GM19452 (cell line): Measurements from ENCODE around the gene GSG1L.

Experiments used
- ATAC-seq: cut with Tn5 transposase; IDR thresholded peaks from one replicate; pipeline ENCODE4 v1.9.1; 2021; ENCODE audit not compliant: unreplicated experiment

The GSG1L gene

DNA sequence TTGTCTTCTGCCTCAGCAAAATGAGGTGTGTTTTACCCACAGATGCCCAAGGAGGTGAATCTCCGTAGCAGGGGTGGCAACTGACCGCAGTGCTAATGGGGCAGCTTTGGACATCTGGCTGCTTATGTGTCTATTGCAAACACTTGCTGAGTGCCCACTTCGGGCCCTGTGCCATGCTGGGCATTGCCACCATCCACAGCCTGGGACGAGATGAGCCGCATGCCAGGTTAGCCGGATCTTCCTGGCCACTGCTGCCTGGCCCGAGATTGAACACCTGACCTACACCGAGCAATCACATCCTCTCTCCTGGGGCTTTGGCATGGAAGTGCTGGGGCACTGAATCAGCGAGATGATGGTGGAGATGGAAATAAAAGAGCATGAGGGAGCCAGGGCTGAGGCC is 238.7 kb downstream of the GSG1L start:
- ATAC-seq, result no peak

GRCh38 chr16:27824006-27824405 is 239.5 kb downstream of the GSG1L start:
- ATAC-seq, result no peak

GRCh38 chr16:27823421-27823820 is 240.1 kb downstream of the GSG1L start:
- ATAC-seq, result no peak

DNA sequence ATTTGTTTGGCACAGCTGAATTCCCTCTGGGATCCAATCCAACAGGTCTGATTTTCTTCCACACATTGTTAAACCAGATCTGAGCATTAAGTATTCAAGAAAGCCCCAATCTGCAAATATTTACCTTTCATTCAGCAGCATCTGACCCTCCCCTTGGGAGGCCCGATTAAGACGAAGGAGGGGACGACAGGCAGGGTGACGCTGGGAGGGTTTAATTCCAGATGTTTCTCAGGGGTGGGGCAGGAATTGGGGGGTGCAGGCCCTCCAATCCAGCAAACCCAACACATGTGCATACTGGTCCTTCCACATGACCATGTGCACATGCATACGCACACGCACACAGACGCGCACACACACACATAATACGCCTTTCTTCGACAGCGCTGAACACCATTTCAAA is 240.5 kb downstream of the GSG1L start:
- ATAC-seq, result no peak

GRCh38 chr16:27822529-27822928 is 241.0 kb downstream of the GSG1L start:
- no peak for ATAC-seq

DNA sequence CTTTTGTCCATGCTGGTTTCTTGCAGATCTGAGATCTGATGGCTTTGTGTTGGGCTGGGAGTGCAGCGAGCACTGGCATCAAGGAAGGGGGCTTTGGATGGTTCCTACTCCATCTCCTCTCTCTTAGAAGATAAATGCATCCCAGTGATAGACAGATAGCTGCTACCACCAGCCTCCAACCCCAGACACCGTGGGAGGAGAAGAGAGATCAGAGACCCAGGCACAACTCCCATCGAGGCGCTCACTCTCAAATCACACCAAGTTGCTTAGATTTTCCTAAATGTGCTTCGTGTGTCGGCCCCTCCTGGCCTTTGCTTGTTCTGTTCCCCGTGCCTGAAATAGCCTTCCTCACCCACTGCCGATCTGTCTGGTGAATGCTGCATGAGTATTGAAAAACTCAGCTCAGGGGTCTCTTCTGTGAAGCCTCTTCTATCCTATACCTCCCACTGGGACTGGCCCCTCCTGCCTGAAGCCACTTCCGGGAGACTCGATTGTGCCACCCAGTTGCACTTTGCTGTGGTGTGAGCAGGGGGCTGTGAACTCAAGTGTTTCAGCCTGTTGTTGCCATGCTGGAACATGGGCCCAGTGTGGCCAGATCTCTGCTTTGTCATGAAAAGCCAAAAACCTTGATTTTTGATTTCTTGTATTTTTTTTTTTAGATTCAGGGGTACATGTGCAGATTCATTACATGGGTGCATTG is 242.7 kb downstream of the GSG1L start:
- ATAC-seq, result no peak

DNA sequence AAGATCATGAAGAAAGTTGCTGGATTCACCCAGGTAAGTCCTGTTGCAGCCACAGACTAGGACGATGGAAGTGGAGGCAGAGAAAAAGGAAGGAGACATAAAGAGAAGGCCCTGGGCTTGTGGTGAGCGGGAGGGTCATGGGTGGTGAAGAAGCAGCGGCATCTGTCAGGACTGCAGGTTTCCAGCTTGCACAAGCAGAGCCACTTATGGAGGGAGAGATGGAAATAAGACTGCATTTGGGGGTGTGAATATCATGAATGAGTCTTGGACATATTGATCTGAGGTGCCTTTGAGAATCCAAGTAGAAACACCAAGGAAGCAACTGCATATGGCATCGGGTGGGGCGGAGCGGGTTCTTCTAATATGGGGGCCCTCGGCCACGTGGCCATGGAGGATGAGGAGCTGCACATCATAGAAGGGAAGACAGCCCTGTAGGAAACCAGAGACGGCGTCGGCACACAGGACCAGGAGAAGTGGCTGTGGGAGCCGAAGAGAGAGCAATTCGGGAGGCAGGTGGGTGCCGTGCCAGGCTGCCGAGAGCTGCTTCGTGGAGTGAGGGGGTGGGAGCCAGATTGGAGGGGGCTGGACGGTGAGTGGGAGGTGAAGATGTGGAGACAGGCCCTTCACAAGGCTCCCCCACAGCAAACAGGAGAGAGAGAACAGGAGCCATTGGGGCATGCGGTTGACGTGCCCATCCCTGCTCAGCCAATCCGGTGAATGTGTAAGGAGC is 243.5 kb downstream of the GSG1L start:
- no peak for ATAC-seq

DNA sequence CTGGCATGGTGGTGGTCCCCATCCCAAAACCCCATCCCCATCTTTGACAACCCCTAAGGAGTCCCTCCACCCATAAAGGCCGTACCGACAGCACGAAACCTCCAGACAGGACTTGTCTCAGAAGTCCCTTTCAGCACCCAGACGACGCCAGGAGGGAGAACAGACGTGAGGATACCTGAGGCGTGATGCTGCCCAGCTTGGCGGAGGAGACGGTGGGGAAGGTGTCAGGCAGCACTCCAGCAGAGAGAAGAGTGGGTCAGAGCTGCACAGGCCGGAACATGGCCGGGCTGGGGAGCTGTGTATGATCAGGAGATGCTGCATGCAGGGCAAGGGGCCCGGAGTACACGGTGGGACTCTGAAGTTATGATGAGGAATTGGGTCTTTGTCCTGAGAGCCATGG is 244.2 kb downstream of the GSG1L start:
- ATAC-seq, result no peak

- no peak for ATAC-seq
Observed at GRCh38 chr16:27818246-27818645, 245.3 kb downstream of the GSG1L start.

DNA sequence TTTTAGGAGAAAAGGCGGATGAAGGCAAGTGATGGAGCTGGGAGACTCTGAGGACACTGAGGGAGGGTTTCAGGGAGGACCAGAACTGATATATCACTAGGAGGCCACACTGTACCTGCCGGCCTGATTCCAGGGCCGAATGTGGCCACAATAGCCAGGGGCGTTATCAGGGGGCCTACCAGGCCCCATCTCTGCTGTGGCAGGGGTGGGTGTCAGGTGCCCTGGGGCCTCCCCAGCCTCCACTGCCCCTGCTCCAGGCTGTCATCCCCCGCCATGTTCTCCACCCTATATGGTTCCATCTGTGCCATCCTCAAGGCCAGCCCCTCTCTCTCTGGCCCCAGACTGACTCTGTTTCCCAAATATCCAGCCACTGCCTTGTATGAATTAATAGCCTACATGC is 246.5 kb downstream of the GSG1L start:
- ATAC-seq, result no peak

DNA sequence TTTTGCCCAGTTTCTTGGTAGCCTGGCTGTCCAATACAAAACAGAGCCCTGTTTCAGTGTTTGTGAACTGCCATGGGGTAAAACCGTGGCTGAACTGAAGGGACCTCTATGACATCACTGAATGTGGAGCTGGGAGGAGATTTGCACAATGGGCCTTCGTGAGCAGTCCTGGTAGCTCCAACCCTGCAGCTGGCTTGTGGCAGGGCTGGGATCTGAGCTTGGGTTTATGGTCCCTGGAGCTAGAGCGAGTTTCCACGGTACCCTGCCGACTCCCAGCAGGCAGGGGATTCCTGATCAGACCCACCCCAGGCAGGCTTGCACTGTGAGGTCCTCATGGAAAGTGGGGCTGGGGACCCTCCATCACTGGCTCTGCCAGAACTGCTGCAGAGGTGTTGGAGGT is 247.0 kb downstream of the GSG1L start:
- no peak for ATAC-seq

GRCh38 chr16:27813591-27813990 is 249.9 kb downstream of the GSG1L start:
- ATAC-seq, result no peak

GRCh38 chr16:27811881-27812280 is 251.6 kb downstream of the GSG1L start:
- no peak for ATAC-seq

DNA sequence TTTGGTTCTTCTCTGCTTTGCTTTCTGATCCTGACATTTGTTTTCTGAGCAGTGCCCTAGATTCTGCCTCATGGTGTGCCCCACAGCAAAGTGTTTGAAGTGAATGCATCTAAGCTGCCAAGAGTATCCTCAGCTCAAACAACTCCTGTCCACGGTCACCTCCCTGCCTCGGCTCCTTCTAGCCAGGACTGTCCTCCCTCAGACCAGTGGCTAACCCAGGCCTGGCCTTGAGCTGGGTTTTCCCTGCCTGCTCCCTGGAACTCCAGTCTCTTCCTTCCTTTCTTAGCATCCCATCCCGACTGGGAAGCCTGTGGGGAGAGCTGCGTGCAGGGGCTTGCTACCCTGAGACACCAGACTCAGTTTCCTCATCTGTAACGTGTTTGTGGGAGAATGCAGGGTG is 256.5 kb downstream of the GSG1L start:
- no peak for ATAC-seq

DNA sequence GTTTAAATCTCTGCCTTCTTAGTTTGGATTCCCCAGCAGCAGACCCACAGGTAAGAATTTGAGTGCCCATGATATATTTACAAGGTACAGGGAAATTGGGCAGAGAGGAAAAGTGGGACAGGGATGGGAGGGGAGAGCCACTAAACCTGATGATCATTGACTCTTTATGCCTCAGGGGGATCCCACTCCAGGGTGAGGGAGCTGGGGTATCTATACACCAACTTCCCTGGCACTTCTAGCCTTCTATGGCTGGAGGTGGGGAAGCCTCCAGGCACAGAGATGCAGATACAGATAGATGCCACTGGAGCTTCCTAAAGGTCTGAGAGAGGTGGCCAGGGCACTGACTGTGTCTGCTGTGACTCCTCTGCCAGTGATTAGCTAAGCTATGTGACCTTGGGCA is 257.1 kb downstream of the GSG1L start:
- ATAC-seq, result no peak

GRCh38 chr16:27805828-27806351 is 257.6 kb downstream of the GSG1L start:
- ATAC-seq, result no peak

GRCh38 chr16:27803775-27804549 is 259.6 kb downstream of the GSG1L start:
- no peak for ATAC-seq

DNA sequence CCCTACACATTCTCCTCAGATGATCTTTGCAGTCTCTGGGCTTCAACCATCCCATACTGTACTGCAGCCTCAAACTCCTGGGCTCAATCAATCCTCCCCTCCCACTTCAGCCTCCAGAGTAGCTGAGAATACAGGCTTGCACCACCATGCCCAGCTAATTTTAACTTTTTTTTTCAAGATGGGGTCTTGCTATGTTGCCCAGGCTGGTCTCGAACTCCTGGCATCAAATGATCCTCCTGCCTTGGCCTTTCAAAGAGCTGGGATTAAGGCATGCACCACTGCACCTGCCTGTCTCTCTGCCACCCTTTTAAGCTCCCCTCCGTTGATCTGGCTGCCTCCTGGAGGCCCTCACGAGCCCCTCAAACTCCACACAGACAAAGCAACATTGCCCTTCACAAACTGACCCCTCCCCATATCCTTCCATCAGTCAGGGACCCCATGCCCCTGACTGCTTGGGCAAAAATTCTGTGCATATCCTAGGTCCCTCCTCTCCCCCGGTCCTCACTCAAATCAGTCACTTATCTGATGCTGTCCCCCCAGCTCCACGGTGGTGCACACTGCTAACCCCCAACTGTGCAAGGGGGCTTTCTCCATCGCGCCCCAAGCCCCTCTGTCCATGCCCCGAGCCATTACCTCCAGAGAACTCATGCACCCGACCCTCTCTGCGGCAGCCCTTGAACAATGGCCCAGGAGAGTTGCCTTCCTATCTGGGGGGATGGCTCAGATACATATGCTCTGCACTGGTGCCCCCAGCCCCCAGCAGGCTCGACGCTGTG is 260.7 kb downstream of the GSG1L start:
- no peak for ATAC-seq

- no peak for ATAC-seq
Observed at GRCh38 chr16:27801289-27801945, 262.1 kb downstream of the GSG1L start.

- no peak for ATAC-seq
Observed at GRCh38 chr16:27800817-27801216, 262.7 kb downstream of the GSG1L start.
